K562 (cell line): Measurements from ENCODE around the gene ZNHIT6.

ENCODE experiments used
- ATF7 ChIP-seq: fragments of 450-650 bp; IDR thresholded peaks from 2 replicates; pipeline ENCODE4 v1.7.1; 2014; ENCODE audit warnings: mild to moderate bottlenecking, moderate library complexity
- BHLHE40 ChIP-seq: IDR thresholded peaks from 2 replicates; pipeline ENCODE4 v1.6.1; 2011; ENCODE audit warnings: low read length, improper control_type of control experiment
- CHCHD3 ChIP-seq: fragments of 250-450 bp; sonication (Bioruptor Pico); IDR thresholded peaks from 2 replicates; pipeline ENCODE4 v2.1.2; 2022; ENCODE audit warnings: mild to moderate bottlenecking
- HLTF ChIP-seq: fragments of 450-650 bp; IDR thresholded peaks from 2 replicates; pipeline ENCODE4 v1.6.1; 2016
- HNRNPL ChIP-seq: fragments of 200-400 bp; formaldehyde crosslinking; IDR thresholded peaks from 2 replicates; pipeline ENCODE4 v1.6.1; 2017; ENCODE audit warnings: low read depth, mild to moderate bottlenecking, low read length
- POLR2A ChIP-seq: fragments of 450-650 bp; conservative IDR thresholded peaks from 2 replicates; pipeline ENCODE4 v1.6.1; 2016
- SIX5 ChIP-seq, 2 experiments: IDR thresholded peaks; 2 replicates each; pipeline ENCODE4 v1.6.1; 2011; ENCODE audit warnings: low read length in 2 of 2, borderline replicate concordance in 1 of 2, low read depth in 1 of 2, mild to moderate bottlenecking in 1 of 2, moderate library complexity in 1 of 2; ENCODE audit not compliant: insufficient read depth in 1 of 2
- TRIM24 ChIP-seq, 2 experiments: fragments of 450-650 bp; IDR thresholded peaks; 2 replicates each; pipeline ENCODE4 v1.6.1; 2016
- ZNF174 ChIP-seq: fragments of 250-450 bp; sonication (Bioruptor Pico); IDR thresholded peaks from 2 replicates; pipeline ENCODE4 v1.4.0; 2020; ENCODE audit warnings: mild to moderate bottlenecking
- TF ChIP-seq, protein P1 (sequence below), 3 experiments: fragments of 200-800 bp in 1 of 3; fragments of 250-450 bp in 1 of 3; fragments of 450-650 bp in 1 of 3; sonication (Bioruptor Pico) in 1 of 3; sonication (Bioruptor generic) in 1 of 3; formaldehyde crosslinking in 1 of 3; IDR thresholded peaks; 2 replicates each; pipeline versions ENCODE4 v1.6.1 to v1.8.0; 2016 to 2022; ENCODE audit warnings: mild to moderate bottlenecking in 2 of 3, missing genetic modification characterization in 2 of 3, missing compliant biosample characterization in 1 of 3, moderate library complexity in 1 of 3
- TF ChIP-seq, protein P2 (sequence below): fragments of 450-650 bp; formaldehyde crosslinking; IDR thresholded peaks from 2 replicates; pipeline ENCODE4 v1.4.0; 2020; ENCODE audit warnings: mild to moderate bottlenecking

DNA sequence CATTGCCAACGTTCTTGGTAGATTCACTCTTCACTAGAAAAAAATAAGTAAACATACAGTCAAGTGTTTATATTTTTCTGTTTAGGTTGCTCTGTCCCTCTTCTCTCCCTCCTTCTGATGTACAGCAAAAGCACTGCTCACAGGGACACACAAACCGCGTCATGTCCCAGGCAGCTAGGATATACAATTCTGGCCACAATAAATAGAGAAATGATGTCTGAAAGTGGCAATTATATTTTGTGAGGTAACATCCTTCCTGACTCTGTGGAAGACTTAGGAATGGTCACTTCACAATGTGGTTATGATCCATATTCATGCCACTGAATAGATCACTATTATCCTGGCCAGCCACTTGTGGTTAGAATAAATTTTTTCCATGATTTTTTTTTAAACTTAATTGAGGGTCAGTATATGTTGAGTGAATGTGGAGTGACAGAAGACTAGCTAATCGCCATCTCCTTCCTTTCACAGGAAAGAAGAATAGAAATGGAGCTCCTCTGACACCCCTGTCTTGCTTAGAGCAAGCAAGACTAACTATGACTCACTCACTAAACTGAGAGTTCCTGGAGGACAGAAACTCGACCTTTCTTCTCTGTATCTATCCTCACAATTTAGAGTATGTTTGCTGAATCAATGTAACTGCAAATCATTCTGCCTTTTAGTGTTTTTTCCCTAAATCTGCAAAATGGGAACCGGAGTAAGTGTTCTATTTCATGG lies 54.0 kb downstream of the ZNHIT6 start:
- no peak for TF ChIP-seq ZNF174 (CRISPR knock-in tag)
- TF ChIP-seq, protein P1, sequence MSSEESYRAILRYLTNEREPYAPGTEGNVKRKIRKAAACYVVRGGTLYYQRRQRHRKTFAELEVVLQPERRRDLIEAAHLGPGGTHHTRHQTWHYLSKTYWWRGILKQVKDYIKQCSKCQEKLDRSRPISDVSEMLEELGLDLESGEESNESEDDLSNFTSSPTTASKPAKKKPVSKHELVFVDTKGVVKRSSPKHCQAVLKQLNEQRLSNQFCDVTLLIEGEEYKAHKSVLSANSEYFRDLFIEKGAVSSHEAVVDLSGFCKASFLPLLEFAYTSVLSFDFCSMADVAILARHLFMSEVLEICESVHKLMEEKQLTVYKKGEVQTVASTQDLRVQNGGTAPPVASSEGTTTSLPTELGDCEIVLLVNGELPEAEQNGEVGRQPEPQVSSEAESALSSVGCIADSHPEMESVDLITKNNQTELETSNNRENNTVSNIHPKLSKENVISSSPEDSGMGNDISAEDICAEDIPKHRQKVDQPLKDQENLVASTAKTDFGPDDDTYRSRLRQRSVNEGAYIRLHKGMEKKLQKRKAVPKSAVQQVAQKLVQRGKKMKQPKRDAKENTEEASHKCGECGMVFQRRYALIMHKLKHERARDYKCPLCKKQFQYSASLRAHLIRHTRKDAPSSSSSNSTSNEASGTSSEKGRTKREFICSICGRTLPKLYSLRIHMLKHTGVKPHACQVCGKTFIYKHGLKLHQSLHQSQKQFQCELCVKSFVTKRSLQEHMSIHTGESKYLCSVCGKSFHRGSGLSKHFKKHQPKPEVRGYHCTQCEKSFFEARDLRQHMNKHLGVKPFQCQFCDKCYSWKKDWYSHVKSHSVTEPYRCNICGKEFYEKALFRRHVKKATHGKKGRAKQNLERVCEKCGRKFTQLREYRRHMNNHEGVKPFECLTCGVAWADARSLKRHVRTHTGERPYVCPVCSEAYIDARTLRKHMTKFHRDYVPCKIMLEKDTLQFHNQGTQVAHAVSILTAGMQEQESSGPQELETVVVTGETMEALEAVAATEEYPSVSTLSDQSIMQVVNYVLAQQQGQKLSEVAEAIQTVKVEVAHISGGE (CRISPR knock-in tag; IDR thresholded peaks at IDR 0.05): no peak
- TF ChIP-seq, protein P2, sequence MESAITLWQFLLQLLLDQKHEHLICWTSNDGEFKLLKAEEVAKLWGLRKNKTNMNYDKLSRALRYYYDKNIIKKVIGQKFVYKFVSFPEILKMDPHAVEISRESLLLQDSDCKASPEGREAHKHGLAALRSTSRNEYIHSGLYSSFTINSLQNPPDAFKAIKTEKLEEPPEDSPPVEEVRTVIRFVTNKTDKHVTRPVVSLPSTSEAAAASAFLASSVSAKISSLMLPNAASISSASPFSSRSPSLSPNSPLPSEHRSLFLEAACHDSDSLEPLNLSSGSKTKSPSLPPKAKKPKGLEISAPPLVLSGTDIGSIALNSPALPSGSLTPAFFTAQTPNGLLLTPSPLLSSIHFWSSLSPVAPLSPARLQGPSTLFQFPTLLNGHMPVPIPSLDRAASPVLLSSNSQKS: no peak
- no peak for TF ChIP-seq SIX5 (IDR thresholded peaks at IDR 0.05; ENCODE audit: borderline replicate concordance in 1 of 2, insufficient read depth in 1 of 2, low read depth in 1 of 2, low read length in 2 of 2)
- TF ChIP-seq ATF7: no peak
- no peak for TF ChIP-seq HLTF
- no peak for TF ChIP-seq TRIM24 (IDR thresholded peaks at IDR 0.05)
- no peak for TF ChIP-seq CHCHD3 (CRISPR knock-in tag)
- TF ChIP-seq BHLHE40: no peak
- no peak for TF ChIP-seq HNRNPL
- no peak for TF ChIP-seq POLR2A
